Kidney capillary endothelial cell (primary cell): Measurements from ENCODE around the gene PLCH1.
"Not testable (repeated sequence)": the region's sequence is repeated elsewhere in the genome, so short reads cannot be mapped to it uniquely, and the experiment has no call there.

Experiments
- DNase-seq: peaks from one replicate; pipeline ENCODE4 v3.0.0-alpha.2; 2018; ENCODE audit warnings: low spot score

The PLCH1 gene

DNA sequence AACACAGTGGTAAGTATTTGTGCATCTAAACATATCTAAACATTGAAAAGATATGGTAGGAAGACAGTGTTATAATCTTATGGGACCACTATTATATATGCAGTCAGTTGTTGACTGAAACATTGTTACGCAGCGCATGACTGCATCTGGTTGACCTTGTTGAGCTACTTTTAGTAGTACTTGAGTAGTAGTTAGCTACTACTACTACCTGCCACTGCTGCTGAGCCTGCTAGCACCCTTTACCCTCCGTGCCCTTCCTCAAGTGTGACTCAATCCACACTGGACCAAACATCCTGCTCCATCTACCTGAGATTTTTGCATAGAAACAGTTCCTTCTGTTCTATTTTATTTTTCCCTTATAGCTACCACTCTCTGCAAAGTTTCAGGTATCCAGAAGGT is 327.8 kb downstream of the PLCH1 start:
- DNase-seq, result no peak

DNA sequence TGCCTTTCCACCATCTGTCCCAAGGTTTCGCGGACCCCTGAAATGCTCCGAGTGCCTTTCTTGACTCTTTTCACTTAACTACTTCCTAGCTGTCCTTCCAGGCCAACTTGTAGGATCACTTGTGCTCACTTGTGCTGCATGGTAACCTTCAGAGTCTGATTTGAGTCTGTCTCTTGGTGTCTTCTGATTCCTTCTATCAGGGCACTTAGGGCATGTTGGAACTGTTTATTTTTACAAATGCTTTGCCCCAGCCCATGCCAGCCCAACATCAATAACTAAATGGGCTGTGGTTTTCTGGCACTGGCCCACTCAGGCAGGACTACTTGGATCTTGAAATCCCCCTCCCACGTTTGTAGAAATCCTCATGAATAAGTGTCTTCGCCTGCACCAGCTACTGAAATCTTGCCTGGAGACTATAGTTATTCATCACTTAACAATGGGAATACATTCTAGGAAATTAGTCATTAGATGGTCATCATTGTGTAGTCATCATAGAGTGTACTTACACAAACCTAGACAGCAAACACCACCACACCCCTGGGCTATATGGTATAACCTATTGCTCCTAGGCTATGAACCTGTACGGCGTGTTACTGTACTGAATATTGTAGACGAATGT is 328.3 kb downstream of the PLCH1 start:
- DNase-seq, result peak; percentile 52

- no peak for DNase-seq
Observed at GRCh38 chr3:155412904-155413303, 332.0 kb downstream of the PLCH1 start.

DNA sequence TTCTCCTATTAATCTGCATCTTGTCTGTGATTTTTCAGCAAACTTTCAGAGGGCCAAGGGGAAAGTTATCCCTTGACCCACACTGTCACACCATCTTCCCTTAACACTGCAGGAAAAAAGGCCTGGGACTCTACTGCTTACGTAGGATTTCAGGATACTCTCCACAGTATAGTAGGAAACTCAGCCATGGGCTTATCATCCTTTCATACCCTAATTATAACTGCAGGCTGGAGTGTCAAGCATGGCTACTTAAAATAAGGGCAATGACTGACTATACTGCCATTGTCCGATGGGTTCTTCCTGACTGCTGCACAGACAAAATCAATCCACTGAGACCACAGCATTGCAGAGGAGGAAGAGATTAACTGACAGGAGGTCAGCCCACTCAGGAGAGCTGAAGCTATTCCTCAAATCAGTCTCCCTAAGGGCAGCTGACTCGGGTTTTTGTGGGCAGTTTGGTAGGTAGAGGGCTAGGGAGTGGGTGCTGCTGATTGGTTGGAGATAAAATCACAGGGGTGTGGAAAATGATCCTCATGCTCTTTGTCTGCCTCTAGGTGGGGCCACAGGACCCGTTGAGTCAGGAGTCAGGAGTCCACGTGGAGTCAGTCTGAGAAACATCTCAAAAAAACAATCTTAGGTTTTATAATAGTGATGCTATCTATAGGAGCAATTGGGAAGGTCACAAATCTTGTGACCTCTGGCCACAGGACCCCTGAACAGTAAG is 333.2 kb downstream of the PLCH1 start:
- no peak for DNase-seq

- DNase-seq, result no peak
Observed at GRCh38 chr3:155409336-155409735, 335.5 kb downstream of the PLCH1 start.

DNA sequence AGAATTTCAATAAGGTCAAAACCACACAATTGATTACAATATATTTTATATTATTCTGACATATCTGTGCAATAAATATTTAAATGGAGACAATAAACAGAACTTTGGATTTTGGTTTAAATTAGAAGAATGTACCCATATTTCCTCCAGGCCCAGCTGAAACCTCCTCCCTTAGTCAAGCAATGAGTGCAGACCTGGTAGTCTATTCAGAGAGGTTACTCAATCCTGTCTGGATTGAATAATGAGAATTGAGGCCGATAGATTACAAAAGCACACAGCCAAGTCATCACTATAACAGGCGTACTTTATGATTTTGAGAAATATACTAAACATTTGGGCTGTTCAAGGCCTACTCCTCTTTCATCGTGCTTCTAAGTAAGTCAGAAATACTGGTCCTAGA is 336.9 kb downstream of the PLCH1 start:
- no peak for DNase-seq

DNA sequence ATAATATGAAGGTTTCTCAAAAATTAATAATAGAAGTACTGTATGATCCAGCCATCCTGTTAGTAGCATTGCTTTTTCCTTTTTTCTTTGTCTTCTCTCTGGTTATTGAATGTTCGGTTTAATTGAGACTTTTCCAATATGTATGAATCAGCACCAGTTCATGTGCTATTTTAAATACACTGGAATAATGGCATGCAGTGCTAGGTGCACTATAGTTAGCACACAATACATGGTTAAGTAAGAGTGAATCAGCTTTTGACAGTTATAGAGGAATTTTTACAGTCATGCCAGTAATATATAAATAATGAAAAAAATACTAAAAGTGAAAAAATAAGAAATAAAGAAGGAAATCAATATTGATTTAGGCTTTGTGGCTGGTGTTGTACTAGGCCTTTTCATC is 337.5 kb downstream of the PLCH1 start:
- no peak for DNase-seq

DNA sequence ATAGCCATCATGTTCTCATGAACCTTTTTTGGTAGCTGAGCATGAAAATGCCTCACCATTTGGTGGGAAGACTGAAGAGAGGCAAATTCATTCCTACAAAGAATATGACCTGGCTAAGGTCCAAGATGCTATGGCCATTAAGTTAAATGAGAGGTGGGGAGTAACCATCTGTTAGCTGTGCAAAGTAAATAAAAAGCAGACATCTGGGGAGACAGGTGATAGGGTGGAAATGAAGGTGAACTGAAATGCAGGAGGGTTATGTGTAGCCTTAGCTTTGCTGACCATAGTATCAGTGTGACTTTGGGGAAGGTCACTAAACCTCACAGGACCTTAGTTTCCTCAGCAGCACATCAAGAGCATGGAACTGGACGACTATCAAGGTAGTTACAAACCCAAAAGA is 340.4 kb downstream of the PLCH1 start:
- DNase-seq, result no peak

- DNase-seq, result no peak
Observed at GRCh38 chr3:155402656-155403055, 342.2 kb downstream of the PLCH1 start.

GRCh38 chr3:155398046-155398445 is 346.8 kb downstream of the PLCH1 start:
- no peak for DNase-seq

- DNase-seq, result not testable (repeated sequence)
Observed at GRCh38 chr3:155394896-155395295, 350.0 kb downstream of the PLCH1 start.

DNA sequence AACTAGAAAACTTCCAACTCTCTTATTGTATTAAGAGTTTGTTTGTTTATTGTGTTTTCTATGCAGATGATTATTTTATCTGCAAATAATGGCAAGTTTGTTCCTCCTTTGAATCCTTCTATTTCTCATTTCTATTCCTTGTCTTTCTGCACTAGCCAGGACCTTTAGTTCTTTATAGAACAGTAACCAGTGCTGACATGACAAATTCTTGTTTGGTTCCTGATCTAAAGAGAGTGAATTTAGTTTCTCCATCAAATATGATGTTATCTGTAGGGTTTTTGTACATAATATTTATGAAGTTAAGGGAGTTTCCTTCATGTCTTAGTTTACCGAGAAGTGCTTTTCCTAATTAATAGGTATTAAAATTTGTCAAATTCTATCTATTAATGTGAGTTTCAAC is 350.6 kb downstream of the PLCH1 start:
- DNase-seq, result no peak

- DNase-seq, result no peak
Observed at GRCh38 chr3:155393316-155393715, 351.6 kb downstream of the PLCH1 start.

- DNase-seq, result no peak
Observed at GRCh38 chr3:155392138-155392537, 352.7 kb downstream of the PLCH1 start.

GRCh38 chr3:155391551-155391958 is 353.3 kb downstream of the PLCH1 start:
- no peak for DNase-seq

GRCh38 chr3:155391104-155391503 is 353.8 kb downstream of the PLCH1 start:
- no peak for DNase-seq

GRCh38 chr3:155390351-155390750 is 354.5 kb downstream of the PLCH1 start:
- DNase-seq, result no peak

- no peak for DNase-seq
Observed at GRCh38 chr3:155388417-155388816, 356.5 kb downstream of the PLCH1 start.

GRCh38 chr3:155387571-155387970 is 357.3 kb downstream of the PLCH1 start:
- no peak for DNase-seq

DNA sequence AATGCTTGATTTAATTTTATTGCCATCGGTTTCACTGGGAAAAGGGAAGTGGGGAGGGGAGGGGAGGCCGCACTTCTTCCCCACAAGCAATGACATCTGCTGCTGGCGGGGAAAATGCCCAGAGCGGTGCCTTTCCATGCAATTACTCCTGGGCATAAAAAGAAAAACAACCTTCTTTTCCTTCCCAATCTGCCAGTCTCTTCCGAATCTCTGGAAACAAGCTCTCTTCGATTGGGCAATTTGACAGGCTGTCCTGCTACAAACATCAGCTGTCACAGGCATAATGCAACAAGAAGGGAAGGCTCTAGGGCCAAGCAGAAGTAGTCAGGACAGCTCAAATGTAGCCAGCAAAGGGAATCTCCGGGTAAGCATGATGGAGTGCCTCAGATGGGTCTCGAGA is 358.0 kb downstream of the PLCH1 start:
- DNase-seq, result no peak

DNA sequence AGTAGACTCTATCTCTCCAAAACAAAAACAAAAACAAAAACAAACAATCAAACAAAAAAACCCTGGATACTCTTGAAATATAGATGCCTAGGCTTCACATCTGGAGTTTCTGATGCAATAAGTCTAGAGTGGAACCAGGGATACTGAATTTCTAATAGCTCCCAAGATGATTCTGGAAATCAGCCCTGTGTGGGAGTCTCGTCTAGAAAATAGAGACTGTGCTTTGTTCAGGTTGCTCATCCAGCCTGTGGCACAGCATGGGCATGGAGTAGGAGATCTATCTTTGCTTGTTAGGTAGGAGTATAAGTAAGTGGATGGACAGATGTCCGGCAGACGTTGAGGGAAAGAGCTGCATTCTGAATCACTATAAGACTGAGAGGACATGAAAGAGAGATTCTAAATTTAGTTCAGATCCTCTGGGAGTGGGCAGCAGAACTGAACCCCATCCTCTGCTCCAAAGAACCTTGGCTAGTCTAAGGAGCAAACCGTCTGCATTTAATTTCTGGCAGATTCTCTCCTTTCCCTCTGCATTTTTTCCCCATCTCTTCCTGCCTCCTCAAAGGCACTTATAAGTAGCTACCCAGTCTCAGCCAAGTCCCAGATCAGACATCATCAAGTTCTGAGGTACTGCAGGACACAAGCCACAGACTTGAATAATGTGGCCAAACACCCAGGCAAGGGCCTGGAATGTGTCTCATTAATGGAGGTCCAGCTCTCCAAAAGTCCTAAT is 358.8 kb downstream of the PLCH1 start:
- no peak for DNase-seq

DNA sequence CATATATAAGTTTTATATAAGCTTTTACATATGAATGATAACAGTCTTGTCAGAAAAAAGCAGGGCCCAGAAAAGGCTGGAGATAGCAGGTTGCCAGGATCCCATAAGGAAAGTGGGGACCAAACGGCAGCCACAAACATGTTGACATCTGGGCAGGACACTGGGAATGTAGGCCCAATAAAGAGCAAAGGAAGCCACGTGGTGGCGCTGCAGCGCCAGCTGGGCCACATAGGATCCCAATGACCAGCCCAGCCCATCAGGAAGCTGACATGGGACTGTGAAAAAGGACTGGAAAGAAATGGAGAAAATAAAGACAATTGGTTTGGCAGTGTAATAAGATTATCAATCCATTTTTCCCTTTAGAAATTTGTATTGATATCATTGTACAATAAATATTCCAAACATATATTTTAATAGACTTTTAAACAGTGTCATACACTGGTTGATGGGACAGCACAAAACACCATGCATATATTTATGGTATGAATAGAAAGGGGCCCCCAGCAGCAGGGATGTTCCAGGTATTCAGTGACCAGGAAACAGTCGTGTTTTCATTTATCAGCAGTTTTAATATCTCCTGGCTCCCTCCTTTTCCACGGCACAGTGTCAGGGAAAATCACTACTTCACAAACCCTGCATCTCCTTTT is 362.4 kb downstream of the PLCH1 start:
- peak; percentile 54 for DNase-seq

DNA sequence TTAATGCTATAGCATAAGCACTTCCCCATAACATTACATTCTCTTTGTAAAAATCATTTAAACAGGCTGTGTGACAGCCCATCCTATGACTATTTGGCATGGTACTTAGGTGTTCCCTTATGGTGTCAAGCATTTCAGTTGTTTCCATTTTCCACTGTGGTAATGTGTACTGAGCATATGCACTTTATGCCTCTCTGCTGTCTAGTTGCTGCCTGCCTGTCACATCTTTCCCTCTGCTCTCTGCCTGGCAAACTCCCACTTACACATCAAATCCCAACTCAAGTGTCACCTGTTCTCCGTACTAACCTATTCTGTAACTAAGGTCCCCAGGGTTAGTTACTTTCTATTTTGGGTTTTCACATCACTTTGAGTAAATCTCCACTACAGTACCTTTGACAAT is 367.0 kb downstream of the PLCH1 start:
- no peak for DNase-seq
